Right ventricle myocardium superior (tissue), 1 donor: ENCODE measurements around the gene STAG3. TPM values are rescaled to one million over a fixed set of nuclear protein-coding genes. Genes with fewer than 3 reads are reported as not detected.
"Not testable (repeated sequence)": the region's sequence is repeated elsewhere in the genome, so short reads cannot be mapped to it uniquely, and the experiment has no call there.

Experiments
- ATAC-seq: fragments of 200-7000 bp; cut with Tn5 transposase; one replicate; pipeline ENCODE4 v1.9.1; 2020; ENCODE audit warnings: mild to moderate bottlenecking; ENCODE audit not compliant: poor library complexity
- DNase-seq: peaks from one replicate; pipeline ENCODE4 v3.0.0-alpha.2; 2020
- intact Hi-C: fragments of 100-400 bp; cut with DNase I; formaldehyde crosslinking; loops from one replicate; pipeline ENCODE4 v1.11.2; 2022
- total RNA-seq: library from RNA; stranded (reverse); fragmentation: NEBNext Ultra II Directional; extraction: Animal tissue kit (Norgen Biotek cat#: 25700); gene quantifications from one replicate; pipeline ENCODE4 v1.2.1, GENCODE V29; 2021
- donor health status: DM: no; HTN: yes; CAD: no; lungs with severe emphysema.

Gene STAG3
- total RNA-seq, 1 donor from 2014 or later, result 0.94 TPM

DNA sequence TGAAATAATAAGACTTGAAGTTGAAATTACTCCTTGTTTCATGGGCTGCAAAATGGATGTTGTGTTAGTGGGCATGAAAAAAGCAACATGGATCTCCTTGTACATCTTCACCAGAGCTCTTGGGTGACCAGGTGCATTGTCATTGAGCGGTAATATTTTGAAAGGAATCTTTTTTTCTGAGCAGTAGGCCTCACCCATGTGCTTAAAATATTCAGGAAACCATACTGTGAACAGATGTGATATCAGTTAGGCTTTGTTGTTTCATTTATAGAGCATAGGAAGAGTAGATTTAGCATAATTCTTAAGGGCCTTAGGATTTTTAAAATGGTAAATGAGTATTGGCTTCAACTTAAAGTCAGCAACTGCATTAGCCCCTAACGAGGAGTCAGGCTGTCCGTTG lies 15.3 kb downstream of the STAG3 start:
- intact Hi-C loops, result no loop called here

DNA sequence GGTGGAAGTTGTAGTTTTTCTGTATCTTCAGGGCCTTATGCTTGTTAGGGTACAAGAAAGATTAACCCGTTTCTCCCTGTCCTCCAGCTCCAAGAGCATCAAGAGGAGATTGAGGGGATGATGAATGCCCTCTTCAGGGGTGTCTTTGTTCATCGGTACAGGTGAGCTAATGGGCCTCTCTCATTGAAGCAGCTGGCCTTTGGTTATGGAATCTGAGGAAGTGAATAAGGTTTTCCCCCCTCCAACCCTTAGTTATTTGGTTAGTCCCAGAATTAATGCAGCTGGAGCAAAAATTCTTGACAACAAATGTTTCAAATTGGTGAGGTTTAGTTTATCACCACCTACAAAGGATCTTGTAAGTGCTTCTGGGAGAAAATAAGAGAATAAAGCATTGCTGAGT lies 17.5 kb downstream of the STAG3 start:
- ATAC-seq, result no peak
- intact Hi-C loops, result no loop called here
- no peak for DNase-seq

More for the DNA sequence above, 15.3 kb downstream of the STAG3 start:
- no peak for DNase-seq
- ATAC-seq, result no peak

DNA sequence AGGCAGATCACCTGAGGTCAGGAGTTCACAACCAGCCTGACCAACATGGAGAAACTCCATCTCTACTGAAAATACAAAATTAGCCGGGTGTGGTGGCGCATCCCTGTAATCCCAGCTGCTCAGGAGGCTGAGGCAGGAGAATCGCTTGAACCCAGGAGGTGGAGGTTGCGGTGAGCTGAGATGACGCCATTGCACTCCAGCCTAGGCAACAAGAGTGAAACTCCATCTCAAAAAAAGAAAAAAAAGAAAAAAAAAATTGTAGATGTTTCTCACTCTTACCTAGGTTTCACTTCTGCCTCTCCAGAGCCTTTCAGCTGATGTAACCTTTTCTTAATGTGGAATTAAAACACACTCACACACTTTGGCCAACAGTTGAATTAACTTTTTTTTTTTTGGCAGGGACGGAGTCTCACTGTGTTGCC lies 18.2 kb downstream of the STAG3 start:
- DNase-seq, ATAC-seq, intact Hi-C loops: not testable (repeated sequence)

DNA sequence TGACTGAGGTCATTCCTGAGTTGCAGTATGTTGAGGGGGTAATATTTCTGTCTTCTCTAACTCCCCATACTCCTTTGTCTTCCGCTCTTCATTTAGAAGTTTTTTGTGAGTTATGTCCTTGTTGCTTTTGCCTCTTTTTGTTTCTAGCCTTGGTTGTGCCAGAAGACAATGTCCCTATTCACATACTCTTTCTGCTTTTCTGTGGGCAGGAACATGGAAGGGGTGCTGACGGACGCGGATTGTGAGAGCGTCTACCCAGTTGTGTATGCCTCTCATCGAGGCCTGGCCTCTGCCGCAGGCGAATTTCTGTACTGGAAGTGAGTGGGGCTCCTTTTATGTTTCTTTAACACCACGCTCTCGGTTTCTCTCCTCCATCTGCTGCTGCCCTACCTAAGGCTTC lies 20.5 kb downstream of the STAG3 start:
- intact Hi-C loops, result no loop called here
- DNase-seq (no peak), ATAC-seq (no peak)

DNA sequence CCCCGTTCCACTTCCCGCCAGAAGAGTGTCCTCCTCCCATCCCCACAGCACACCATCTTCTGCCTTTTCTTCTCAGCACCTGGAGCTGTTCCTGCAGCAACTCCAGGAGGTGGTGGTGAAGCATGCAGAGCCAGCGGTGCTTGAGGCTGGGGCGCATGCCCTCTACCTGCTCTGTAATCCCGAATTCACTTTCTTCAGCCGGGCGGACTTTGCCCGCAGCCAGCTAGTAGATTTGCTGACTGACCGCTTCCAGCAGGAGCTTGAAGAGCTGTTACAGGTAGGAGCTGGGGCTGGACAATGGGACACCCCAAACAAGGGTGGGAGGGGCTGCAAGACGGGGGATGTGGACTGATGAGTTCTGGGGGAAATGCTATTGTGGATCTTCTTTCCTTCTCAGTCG lies 23.0 kb downstream of the STAG3 start:
- intact Hi-C loops, result no loop called here
- no peak for ATAC-seq

DNA sequence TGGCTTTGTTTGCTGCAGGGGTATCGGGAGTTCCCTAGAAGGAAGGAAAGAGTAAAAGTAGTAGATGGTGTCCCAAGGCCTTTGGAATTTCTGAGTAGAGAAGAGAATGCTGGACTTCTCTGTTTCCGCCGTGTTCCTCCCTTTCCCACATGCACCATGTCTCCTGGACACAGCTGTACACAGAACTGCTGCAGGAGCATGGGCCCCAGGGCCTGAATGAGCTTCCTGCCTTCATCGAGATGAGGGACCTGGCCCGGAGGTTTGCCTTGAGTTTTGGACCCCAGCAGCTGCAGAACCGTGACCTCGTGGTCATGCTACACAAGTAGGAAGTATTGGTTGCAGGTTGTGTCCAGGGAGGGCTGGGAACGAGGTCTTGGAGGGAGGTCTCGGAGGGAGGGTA lies 26.7 kb downstream of the STAG3 start:
- DNase-seq (no peak), ATAC-seq (no peak)
- intact Hi-C loops, result no loop called here

More for the DNA sequence above, 23.0 kb downstream of the STAG3 start:
- no peak for DNase-seq

DNA sequence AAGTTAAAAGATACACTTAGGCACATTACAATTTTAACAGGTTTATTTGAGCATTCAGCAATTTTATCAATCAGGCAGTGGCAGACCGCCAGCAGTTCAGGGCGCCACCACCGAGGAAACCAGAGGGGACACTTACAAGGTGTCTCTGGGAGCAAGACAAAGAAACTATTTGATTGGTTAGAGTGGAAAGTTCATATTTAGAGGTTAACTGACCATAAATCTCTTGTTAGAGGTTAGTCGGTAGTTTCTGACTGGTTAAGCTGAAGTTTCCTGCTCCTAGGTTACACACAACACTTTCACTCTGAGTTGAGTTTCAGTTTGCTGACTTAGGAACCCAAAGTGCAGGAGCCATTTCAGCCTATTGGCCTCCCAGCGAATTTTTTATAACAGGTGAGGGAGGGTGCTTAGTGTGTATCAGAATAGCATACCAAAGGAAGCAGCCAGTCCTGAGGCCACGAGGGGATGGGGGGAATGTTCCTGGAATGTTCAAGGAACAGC lies 31.2 kb downstream of the STAG3 start:
- DNase-seq (no peak), ATAC-seq (no peak)
- intact Hi-C loops, result no loop called here

DNA sequence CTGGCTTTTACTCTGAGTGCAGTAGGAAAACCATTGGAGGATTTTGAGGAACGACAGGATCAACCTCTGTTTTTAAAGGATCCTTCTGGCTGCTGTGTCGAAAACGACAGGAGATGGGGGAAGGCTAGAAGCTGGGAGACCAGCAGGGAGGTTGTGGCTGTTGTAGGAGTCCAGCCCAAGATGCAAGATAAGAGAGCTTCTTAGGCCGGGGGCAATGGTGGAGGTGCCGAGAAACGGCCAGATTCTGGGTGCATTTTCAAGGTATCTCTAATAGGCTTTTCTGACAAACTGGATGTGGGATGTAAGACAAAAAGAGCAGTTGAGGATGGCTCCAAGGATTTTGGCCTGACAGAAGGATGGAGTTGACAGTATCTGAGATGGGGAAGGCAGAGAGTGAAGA lies 31.8 kb downstream of the STAG3 start:
- ATAC-seq (no peak), DNase-seq (no peak)
- intact Hi-C loops, result no loop called here

DNA sequence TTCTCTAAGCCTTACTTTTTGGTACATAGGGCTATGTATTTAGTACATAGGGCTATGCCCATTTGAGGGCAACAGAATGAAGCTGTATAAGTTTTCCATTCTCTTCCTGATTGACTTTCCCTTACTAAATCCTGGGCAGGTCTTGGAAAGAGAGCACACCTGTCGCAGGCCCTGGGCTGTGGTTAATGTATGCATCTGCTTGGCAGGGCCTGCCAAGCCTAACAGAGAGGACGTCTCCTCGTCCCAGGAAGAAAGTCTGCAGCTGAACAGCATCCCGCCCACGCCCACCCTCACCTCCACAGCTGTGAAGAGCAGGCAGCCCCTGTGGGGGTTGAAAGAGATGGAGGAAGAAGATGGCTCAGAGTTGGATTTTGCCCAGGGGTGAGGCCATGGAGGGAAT lies 33.1 kb downstream of the STAG3 start:
- no peak for ATAC-seq
- intact Hi-C loops, result loop anchor here (10.0 kb wide), 1 partner anchor 76 kb away; no protein-coding TSS in a partner anchor

DNA sequence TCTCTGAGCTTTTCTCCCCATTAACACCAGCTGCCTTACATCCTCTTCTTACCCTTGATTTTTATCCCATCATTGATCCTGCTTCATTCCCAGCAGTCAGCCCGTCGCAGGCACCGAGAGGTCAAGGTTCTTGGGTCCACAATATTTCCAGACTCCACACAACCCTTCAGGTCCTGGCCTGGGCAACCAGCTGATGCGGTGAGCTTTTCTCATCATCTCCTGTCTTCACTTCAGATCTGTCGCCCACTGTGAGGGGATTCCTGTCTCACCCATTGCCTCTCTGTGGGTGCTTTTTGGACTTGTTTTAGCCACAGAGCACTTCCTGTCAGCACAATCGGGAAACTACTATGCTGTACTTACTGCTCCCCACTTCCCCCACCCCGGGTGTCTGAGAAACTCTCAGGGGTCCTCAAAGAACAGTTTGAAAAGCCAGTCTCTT lies 33.6 kb downstream of the STAG3 start:
- intact Hi-C loops, result loop anchor here (10.0 kb wide), 1 partner anchor 77 kb away; no protein-coding TSS in a partner anchor
- DNase-seq (no peak), ATAC-seq (no peak)

More for the DNA sequence above, 33.1 kb downstream of the STAG3 start:
- DNase-seq, result no peak

DNA sequence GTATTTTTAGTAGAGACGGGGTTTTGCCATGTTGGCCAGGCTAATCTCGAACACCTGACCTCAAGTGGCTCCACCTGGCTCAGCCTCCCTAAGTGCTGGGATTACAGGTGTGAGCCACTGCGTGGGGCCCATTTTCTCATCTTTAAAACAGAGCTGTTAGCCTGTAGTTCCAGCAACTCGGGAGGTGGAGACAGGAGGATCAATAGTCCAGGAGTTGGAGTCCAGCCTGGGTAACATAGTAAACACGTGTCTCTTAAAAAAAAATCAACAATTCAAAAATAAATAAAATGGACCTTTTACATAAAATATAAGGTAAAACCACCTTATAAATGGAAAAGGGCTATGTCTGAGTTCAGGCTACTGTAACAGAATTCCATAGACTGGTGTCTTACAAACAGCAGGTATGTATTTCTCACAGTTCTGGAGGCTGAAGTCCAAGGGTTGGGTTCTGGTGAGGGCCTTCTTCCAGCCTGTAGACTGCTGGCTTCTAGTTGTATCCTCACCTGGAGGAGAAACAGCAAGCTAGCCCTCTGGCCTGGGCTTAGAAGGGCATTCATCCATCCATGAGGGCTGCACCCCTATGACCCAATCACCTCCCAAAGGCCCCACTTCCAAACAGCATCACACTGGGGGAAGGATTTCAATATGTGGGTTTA lies 35.0 kb downstream of the STAG3 start:
- no peak for DNase-seq
- intact Hi-C loops, result loop anchor here (10.0 kb wide), 1 partner anchor 78 kb away; no protein-coding TSS in a partner anchor

DNA sequence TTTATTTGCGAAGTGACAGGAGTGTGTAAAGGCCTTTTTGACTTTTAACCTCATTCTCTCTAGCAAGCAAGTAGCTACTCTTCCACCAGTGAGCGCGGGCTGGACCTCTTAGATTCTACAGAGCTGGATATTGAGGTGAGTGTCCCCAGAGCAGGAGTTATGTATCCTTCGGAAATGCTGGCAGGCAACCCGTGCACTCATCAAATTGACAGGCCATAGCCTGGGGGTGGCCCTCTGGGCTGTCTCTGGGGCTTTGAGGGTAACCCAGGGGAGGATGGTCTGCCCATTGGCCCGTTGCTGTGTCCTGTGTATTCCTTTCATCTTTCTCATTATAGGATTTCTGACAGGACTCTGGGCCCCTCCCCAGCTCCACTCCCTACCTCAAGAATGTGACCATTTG lies 36.0 kb downstream of the STAG3 start:
- intact Hi-C loops, result loop anchor here (10.0 kb wide), 1 partner anchor 79 kb away; no protein-coding TSS in a partner anchor
- ATAC-seq (no peak), DNase-seq (no peak)

More for the DNA sequence above, 35.0 kb downstream of the STAG3 start:
- ATAC-seq, result no peak

DNA sequence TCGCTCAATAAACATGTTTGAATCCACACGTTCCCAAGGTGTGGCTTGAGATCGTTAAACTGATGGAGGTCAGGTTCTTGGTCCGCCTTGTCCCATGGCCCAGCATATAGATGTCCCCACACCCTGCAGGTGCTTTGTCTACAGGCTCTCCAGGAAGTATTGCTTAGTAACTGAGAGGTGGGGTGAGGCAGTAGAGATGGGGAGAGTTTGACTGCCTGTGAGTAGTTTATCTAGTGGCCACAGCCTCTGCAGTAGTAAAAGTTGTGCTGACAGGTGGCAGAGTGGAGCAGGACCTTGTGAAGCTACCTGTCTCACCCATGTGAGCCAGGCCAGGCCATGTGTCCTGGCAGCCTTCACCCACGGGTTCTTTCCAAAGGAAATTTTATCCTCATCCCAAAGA lies 36.6 kb downstream of the STAG3 start:
- intact Hi-C loops, result loop anchor here (10.0 kb wide), 1 partner anchor 80 kb away; no protein-coding TSS in a partner anchor
- ATAC-seq, DNase-seq: not testable (repeated sequence)

DNA sequence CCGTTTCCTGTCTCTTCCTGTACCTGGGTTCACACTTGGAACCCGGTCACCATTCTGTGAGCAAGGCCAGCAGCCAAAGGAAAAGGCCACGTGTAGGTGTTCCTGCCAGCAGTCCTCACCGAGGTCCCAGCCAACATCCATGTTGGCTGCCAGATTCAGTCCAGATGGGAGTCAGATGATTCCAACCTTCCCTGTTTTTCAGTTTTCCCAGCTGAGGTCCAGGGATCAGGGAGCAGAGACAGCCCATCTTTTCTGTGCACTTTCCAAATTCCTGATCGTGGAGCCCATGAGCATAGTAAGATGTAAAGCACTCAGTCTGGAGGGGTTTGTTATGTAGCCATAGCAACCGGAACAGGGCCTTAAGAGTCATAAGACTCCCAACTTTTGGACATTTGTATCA lies 38.2 kb downstream of the STAG3 start:
- ATAC-seq, result peak; percentile 80

DNA sequence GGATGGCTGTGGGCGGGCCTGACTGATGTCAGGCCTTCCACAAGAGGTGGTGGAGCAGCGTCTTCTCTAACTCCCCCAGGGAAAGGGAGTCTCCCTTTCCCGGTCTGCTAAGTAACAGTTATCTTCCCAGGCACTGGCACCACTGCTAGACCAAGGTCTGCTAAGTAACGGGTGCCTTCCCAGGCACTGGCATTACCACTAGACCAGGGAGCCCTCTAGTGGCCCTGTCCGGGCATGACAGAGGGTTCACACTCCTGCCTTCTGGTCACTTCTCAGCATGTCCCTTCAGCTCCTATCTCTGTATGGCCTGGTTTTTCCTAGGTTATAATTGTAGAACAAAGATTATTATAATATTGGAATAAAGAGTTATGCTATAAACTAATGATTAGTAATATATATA lies 40.2 kb downstream of the STAG3 start:
- DNase-seq (peak; percentile 92), ATAC-seq (peak; percentile 50)
- intact Hi-C loops, result loop anchor here (10.0 kb wide), 1 partner anchor 83 kb away; no protein-coding TSS in a partner anchor

More for the DNA sequence above, 38.2 kb downstream of the STAG3 start:
- peak; percentile 58 for DNase-seq
- intact Hi-C loops, result loop anchor here (10.0 kb wide), 1 partner anchor 81 kb away; no protein-coding TSS in a partner anchor

DNA sequence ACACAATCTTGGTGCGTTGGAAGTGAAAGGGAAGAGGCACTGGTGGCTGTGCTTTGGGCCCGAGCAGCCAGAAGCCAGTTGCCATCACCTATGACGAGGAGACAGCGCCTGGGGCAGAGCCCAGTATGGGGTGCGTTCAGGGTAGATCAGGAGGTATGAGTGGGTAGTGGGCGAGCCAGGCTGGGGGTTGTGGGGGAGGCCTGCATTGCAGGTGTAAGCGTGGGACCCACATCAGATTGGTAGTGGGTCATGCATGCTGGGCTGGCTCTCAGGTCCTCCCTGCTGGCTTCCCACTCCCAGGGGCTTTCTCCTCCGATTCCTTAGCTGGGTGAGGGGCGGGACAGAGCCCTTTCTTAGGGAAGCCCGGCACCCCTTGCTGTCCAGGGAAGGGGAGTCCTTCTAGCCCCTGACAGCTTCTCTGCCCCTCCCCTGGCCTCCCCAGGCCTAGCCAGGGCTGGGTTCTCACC lies 41.6 kb downstream of the STAG3 start:
- intact Hi-C loops, result loop anchor here (10.0 kb wide), 1 partner anchor 85 kb away; no protein-coding TSS in a partner anchor
- DNase-seq (no peak), ATAC-seq (no peak)

DNA sequence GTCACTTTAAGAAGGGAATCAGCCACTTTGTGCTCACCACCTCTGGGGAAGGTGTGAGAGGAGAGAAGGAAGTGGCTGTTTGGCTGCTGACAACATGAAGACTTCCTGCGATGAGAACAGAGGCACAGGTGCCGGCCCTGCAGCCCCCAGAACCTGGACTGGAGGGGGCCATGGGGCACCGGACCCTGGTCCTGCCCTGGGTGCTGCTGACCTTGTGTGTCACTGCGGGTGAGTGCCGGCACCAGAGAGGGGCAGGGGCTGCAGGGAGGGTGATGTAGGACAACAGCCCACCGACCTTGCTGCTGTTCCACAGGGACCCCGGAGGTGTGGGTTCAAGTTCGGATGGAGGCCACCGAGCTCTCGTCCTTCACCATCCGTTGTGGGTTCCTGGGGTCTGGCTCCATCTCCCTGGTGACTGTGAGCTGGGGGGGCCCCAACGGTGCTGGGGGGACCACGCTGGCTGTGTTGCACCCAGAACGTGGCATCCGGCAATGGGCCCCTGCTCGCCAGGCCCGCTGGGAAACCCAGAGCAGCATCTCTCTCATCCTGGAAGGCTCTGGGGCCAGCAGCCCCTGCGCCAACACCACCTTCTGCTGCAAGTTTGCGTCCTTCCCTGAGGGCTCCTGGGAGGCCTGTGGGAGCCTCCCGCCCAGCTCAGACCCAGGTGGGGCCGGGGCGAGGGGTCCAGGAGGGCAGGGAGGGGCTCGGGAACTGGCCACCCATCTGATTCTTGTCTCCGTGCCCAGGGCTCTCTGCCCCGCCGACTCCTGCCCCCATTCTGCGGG lies 42.3 kb downstream of the STAG3 start, which contains the start of gene PVRIG:
TSS of gene PVRIG (plus strand) at position 149 of the 785 bp plus-strand sequence. CDS start at position 171, 22 bp downstream.
- intact Hi-C loops, result loop anchor here (10.0 kb wide), 1 partner anchor 85 kb away; no protein-coding TSS in a partner anchor
- DNase-seq, ATAC-seq: not testable (repeated sequence)

DNA sequence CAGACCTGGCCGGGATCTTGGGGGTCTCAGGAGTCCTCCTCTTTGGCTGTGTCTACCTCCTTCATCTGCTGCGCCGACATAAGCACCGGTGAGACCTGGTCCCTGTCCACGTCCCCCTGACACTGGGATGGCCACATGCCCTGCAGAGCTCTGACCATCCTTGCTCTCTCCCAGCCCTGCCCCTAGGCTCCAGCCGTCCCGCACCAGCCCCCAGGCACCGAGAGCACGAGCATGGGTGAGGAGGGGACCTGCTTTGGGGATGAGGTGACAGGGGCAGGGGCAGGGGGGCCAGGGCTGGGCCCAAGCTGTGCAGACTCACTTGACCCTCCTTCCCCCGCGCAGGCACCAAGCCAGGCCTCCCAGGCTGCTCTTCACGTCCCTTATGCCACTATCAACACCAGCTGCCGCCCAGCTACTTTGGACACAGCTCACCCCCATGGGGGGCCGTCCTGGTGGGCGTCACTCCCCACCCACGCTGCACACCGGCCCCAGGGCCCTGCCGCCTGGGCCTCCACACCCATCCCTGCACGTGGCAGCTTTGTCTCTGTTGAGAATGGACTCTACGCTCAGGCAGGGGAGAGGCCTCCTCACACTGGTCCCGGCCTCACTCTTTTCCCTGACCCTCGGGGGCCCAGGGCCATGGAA lies 43.0 kb downstream of the STAG3 start:
- no peak for ATAC-seq
- DNase-seq, result no peak
- intact Hi-C loops, result no loop called here
